GM19035 (cell line): Measurements from ENCODE around the gene MYPN.
"Not testable (repeated sequence)": the region's sequence is repeated elsewhere in the genome, so short reads cannot be mapped to it uniquely, and the experiment has no call there.

Source experiments
- ATAC-seq: cut with Tn5 transposase; IDR thresholded peaks from one replicate; pipeline ENCODE4 v1.9.1; 2021; ENCODE audit not compliant: unreplicated experiment

The MYPN gene

DNA sequence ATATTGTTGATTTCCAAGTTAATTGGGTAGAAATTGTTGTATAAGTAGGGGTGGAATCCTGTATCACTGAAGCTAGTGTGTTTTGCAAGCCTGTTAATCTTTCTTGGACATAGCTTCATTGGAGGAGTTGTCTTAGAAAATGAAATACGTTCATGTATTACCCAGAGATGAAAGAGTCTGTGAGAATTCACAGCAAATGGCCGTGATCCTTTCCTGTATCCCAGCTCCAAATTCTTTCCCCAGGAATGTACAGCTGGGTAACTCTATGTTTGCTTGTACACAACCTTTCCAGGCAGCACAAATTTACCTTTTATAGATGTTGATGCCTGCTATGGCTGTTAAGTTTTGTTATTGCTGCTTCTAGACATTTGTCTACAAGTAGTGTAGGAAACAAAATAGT lies 18.7 kb downstream of the MYPN start:
- ATAC-seq = no peak

DNA sequence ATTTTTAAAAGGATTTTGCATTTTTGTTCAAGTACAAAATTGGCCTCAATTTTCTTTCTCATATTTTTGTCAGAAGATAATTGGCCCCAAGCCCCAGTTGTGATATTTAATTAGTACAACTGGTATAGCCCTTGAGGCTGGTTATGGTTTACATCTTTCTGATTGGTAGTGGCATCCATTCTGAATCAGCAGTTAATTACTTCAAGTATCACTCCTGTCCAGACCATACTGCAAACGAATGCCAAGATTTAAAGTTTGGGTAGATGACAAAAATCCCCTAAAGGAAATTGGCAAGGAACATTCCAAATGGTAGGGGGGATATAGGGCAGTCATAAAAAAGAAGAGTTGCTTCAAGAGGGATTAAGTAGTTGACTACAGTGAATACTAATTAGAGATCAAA lies 23.1 kb downstream of the MYPN start:
- no peak for ATAC-seq

DNA sequence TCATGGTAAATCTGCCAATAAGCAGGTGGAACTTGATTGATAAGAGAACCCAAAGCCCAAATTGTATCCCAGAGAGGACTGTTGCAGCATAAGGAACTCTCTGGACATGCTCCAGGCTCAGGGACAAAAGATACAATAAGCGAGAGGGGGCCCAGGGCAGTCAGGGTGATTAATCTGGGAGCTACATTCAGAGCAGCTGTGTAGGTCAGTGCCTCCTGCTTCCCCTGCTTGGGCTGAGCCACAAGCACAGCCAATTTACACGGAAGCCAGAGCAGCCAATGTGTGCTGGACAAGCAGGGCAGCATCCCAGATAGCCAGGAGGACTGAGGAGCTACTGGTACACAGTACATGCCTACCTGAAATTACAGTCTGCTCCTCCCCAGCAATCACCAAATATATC lies 24.2 kb downstream of the MYPN start:
- no peak for ATAC-seq

DNA sequence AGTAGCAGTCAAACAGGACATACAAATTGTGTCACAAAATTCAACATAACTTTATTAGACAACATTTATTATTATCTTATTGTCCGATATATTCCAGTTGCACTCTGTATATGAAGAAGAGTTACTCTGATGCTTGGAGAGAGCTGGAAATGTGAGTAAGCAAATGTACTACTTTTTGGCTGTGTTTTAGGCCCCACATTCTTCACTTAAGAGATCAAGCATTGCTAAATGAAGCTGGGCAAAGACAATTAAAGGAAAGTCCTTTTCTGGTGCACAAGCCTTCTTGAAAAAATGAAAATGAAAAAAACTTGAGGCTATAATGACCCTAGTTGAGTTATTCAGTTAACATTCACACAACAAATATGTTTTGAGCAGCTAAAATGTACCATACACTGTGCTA lies 26.1 kb downstream of the MYPN start:
- ATAC-seq = no peak

DNA sequence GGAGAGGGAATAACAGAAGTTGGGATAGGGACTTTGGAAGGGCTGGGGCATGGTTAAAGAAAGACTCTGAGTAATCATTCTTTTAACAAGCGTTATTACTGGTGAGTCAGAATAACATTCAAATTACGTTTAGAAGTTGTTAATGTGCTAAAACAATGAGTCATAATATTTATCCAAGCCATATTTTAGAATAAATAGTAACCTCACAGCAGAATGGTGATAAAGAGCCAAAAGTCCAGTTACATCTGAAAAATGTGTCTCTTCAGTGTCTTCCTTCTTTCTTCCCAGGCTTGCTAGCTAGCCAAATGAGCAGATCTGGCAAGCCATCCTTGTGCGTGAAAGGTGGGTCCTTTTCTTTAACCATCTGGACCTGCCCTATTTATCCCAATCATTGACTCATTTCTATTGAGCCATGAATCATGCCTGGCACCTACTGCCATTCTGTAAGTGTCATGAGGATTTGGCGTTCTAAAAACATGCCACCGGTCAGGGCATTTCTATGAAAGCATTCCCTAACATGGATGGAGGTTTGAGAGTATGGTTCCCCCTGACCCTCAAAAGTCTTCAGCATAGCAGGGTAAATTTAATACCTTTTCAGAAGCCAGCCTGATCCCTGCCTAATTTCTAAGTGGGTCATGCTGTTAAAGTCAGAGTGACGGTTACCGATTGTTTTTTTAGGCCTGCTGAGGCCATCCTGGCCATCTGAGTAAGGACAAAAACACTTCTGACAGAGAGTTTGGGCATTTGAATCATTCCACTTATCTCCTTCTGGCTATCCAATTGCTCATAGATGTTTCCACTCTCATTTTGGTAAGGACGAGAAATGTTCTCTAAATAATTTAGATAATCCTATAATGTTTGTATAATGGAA lies 26.9 kb downstream of the MYPN start:
- ATAC-seq = no peak

DNA sequence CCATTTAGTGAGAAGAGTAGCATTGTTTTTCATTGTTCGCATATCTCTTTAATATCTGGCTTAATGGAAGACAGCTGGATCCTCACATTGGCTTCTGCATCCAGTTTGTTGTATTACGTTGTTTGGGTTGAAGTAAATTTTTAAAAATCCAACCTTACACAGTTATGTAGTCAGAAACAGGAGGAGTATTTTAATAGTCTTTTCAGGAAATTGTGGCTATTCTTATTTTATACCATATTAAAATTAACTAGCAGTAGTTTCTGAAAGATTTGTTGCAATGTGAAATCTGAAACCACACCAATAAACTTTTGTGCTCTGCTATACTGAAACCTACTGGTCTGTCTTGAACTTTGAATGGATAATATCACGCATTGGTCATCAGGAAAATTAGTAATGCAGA lies 27.9 kb downstream of the MYPN start:
- no peak for ATAC-seq

DNA sequence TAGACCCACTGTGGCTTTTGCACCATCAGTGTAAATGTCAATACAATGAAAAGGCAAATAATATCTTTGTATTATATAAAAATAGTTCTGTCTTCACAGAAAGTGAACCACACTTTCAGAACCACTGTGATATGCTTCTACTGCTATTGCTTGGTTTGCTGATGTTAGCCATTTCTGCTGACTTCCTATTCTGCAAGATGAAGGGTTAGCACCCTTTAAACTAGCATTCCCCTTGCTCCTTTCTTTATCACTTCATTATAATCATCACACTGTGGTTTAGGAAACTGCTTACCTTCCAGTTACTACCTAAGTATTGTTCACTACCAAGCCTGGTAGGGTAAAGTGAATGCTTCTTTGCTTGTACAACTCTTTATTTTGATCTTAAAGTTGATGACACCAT lies 29.2 kb downstream of the MYPN start:
- no peak for ATAC-seq

DNA sequence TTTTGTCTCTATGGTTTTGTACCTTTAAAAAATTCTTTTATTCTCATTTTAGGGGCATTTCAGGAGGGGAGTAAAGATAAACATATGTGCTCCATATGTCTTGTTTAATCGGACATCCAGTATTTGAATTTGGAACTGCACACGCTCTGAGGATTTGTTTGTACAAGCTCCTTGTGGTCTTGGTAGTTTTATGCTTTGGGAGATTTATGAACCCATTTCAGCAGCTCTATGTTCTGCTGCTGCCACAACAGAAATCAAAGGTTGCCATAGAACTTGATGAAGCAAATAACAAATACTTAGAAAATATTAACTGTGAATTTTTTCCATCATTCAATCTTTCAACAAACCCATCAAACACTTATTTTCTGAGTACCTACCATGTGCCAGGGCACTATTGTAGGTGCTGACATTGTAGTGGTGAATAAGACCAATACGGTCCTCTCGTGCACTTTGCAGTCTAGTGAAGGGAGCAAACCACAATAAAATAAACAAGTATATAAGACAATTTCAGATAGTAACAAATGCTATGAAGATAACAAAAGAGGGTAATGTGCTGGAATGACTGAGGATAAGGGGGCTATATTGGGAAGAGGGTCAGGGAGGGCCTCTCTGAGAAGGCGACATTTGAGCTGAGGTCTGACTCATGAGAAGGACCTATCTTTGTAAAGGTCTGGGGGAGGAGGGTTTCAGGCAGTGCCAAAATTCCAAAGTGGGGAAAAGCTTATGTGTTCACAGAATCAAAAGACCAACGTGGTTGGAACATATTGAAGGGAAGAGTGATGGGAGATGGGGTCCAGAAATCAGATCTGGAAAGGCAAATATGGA lies 30.4 kb downstream of the MYPN start:
- ATAC-seq = no peak

DNA sequence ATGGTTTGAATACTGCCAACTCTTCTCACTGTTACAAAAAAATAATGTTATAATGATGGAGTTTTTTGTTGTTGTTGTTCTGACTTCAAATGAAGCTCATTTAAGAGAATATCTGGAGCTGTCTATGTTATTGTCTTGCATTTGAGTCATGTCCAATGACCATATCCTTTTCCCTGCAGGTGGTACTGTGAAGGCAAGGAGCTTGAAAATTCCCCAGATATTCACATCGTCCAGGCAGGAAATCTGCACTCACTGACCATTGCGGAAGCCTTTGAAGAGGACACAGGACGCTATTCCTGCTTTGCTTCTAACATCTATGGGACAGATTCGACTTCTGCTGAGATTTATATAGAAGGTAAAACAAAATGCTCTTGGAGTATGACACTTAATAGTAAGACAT lies 33.5 kb downstream of the MYPN start:
- no peak for ATAC-seq

DNA sequence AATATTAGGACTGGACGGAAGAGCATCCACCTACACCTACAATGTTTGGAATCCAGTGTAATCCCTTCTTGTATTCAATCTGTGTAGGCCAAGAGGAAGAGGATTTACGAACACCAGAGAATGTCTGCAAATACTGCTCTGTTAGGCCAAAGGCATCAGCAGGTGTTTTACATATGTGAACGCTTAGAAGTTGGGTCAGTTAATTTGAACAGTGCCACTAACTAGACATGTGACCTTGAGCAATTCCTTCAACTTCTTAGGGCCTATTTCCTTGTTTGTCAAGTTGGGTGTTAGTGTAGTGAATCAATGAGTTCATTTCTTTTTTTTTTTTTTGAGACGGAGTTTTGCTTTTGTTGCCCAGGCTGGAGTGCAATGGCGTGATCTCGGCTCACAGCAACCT lies 35.4 kb downstream of the MYPN start:
- ATAC-seq = no peak

DNA sequence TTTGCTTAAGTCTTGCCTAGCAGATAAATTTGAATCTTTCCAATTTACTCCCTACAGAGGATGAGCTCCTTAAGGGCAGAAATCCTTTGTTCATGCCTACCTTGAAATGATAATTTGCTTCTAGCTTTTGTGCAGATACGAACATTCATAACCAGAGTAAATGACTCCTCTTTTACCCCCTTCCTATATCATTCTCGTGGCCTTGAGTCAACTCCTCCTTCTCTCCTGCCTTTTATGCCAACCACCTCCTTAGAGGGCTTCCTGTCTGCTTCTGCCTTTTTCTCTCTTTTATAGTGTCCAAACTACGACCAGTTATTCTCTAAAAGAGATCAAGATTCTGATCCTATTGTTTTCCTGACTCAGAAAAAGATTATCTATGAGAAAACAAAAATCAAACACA lies 36.4 kb downstream of the MYPN start:
- ATAC-seq = no peak

DNA sequence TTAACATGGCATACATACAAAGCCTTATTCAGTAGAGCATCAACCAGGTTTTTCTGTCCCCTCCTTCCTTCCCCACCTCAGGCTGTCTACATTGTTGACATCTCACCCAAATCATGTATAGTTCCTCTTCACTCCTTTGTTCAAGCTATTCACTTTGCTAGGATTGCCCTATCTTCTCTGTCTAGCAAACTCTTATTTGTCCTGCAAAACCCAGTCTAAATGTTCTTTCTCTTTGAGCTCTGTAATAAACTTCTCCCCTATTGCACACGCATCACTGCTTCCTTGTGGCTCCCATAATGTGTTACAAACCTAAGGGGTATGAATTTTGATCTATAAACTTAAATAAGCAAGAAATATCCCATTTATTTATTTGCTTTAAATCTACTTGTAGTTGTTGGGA lies 36.8 kb downstream of the MYPN start:
- no peak for ATAC-seq

DNA sequence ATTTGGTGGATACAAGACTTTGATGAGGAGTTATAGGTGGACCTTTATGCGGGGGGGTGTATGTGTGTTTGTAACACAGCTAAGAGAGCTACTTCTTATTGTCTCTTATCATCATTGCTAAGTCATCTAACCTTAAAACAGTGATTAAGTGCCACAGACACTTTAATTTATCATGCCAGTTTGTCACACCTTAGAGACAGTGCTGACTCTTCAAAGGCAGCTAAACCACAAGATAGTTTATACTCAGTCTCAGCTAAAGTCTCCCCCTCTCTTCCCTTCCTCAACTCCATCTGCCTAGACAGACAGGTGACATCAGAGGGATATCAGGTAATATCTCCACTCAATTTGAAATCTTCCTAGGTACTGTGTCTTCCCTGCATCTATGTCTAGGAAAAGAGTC lies 42.2 kb downstream of the MYPN start:
- ATAC-seq = no peak

DNA sequence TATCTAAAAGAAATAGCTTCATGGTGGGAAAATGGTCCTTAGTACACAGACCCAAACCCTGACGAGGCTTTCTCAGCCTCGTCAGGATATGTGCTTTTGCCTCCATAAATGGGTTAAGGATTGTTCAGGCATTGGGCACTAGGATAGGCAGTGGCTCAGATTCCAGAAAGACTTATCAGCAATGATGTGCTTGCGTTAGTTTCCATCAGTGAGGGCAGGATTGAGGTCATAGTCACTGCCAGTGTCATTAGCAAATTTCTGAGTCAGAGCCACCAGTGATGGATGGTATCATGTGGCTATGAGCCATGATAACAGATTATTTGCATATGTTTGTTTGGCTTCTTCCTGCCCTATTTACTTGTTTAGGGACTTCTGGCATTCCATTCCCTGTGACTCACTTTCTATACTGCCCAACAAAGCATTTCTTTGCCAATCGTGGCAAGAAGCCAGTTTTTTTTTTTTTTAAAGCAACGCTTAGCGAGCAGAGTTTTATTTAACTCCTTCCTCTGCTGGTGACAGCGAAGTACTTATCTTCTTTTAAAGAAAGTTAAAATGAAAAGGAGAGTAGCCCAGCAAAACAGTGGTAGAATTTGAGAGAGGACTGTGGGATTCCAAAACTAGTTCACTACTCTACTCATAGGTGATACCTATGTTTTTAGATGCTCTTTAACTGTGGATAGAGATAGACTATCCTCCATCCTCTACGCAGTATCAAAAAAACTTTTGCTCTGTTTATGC lies 44.4 kb downstream of the MYPN start:
- no peak for ATAC-seq

DNA sequence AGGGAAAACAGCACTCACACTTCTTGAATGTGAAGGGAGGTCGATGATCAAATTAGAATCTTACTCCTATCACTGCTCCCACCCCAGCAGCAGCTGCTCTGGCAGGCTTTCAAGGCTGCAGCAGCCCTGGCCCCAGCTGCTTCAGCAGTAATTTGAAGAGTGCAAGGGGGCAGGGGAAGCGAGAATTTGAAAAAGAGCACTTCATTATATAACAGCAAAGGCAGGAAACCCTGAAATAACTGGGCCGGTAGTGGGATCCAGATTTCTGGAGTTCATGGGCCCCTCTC lies 44.9 kb downstream of the MYPN start:
- no peak for ATAC-seq

DNA sequence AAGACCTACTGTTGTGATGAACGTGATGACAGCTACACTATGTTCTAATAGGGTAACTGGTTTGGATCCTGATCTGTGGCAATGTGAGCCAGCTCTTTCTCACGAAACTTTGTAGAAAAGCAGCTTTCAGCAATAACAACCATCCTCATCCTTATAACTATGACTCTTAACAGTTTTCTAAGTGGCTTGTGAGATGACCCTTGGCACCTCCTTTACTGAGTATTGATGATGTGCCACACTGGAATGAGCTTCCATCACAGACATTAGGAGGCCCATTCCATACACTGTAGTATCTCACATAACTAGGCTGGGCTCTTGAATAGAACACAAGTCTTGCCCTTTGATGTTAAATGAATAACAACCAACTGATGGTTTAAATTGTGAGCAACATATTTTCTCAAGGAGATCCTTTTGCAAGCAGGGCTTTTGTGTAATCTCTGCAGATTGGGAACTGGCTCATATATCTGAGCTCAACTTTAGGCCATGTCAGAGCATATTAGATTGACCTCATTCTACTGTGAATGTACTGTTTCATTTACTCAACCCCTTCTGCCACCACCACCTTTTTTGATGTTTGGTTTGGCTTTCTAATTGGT lies 46.4 kb downstream of the MYPN start:
- ATAC-seq = no peak

DNA sequence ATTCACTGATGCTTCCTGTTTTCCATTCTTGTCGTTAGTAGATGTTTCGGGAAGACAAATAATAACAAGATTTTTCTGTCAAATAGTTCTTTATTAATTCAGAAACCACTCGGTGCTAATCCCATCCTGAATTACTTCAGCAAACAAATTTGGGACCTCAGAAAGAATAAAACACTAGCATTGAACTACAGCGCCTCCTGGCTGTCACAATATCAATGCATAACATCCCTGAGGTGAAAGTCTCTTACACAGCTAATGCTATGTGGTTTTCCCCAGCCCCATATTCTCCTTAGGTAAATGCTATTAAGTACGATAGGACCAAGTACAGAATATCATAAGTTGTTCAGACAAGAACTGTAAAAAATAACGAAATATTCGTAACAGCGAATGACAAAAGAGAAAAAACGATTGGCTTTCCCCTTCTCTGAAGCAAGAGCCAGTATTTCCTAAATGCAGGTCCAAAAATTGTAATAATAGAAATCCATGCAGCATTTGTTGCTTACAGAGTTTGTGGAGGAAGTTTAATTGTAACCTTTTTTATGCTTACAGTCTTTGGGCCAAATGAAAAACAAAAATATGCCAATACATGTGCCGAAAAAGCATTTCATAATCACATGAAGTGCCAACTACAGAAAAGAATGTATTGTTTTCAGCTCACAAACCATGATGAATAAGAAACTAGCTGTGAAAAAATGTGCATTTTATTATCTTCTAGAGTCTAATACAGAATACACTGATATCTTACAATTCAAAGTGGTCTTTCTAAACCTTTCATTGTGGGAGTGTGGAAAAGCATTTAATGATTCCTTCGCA lies 47.3 kb downstream of the MYPN start:
- ATAC-seq = no peak

DNA sequence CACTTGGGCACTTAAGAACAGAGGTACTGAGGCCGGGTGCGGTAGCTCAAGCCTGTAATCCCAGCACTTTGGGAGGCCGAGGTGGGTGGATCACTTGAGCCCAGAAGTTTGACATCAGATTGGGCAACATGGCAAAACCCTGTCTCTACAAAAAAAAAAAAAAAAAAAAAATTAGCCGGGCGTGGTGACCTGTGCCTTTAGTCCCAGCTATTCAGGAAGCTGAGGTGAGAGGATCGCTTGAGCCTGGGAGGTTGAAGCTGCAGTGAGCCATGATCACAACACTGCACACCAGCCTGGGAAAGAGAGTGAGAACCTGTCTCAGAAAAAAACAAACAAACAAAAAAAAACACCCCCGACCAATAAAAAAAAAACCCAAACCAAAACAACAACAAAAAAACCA lies 48.2 kb downstream of the MYPN start:
- not testable (repeated sequence) for ATAC-seq

DNA sequence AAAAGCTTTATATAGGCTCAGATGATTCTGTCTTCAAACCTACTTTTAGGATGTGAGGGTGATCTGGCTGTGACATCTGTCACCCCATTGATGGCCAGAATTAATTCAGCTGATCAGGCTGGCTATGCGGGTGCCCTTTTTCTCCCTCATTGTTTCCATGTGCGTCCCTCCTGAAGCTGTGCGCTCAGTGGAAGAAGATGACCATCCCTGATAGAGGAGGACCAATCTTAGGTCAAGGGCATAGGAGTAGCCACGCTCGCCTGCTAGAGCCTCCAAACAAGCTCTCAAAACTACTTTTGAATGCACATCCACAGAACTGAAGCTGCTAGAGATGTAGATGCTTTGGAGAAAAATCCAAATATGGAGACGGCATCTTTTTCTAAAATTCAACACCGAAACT lies 48.7 kb downstream of the MYPN start:
- ATAC-seq = no peak

DNA sequence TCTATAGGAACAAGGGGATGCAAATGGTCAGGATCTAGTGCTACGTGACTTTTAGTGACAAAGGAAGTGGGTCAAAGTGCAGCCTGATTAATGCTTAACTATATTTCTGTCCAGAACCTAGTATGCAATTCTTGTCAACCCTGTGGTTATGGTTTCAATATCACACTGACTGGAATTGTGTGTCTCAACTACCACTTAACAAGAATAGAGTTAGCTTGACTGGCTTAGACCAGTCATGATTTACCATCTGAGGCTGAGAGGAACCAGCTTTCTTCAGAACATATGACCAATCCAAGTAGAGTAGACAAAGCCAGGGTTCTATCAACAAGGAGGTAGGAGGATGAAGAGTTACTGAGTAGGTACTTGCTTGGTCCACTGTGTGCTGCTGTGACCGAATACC lies 54.4 kb downstream of the MYPN start:
- ATAC-seq = peak; percentile 94

DNA sequence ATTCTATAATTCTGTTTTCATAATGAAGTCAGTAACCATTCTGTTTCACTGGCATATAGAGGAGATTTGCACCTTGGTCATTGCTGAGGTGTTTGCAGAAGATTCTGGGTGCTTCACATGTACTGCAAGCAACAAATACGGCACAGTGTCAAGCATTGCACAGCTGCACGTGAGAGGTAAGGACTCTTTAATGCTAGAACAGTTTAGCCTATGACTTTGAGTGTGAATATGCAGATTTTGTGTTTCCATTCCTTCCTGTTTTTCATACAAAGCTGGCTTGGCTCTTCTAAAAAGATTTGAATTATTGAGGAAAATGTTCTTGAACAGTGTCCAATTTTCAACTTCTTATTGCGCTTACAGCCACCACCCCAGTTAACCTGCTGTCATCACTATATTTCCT lies 56.4 kb downstream of the MYPN start:
- ATAC-seq = no peak
